HepG2 (cell line): ENCODE data around the gene GTF2A1. TPM values are rescaled to one million over a fixed set of nuclear protein-coding genes. Genes with fewer than 3 reads are reported as not detected.

Source experiments
- CREB1 ChIP-seq, 2 experiments: fragments of 450-650 bp in 1 of 2; IDR thresholded peaks; 2 replicates each; pipeline ENCODE4 v1.6.1; 2016 to 2017; ENCODE audit warnings: control low read depth in 1 of 2, mild to moderate bottlenecking in 1 of 2, missing compliant biosample characterization in 1 of 2, missing genetic modification characterization in 1 of 2
- EED ChIP-seq: sonication (generic); formaldehyde crosslinking; IDR thresholded peaks from 2 replicates; pipeline ENCODE4 v1.5.0; 2020; ENCODE audit warnings: mild to moderate bottlenecking, missing genetic modification reagents
- FOXP1 ChIP-seq, 2 experiments: fragments of 450-650 bp in 1 of 2; IDR thresholded peaks; 2 replicates each; pipeline ENCODE4 v1.6.1; 2017 to 2018; ENCODE audit warnings: antibody characterized with exemption in 1 of 2
- GPN1 ChIP-seq: sonication (generic); formaldehyde crosslinking; IDR thresholded peaks from 2 replicates; pipeline ENCODE4 v1.5.1; 2020; ENCODE audit warnings: missing genetic modification reagents, borderline replicate concordance
- KLF16 ChIP-seq, 2 experiments: sonication (generic) in 1 of 2; formaldehyde crosslinking in 1 of 2; IDR thresholded peaks; 2 replicates each; pipeline versions ENCODE4 v1.6.1 to v1.8.0; 2016 to 2023; ENCODE audit warnings: missing genetic modification reagents in 2 of 2, missing compliant biosample characterization in 1 of 2
- MLLT10 ChIP-seq: sonication (generic); formaldehyde crosslinking; IDR thresholded peaks from 2 replicates; pipeline ENCODE4 v1.4.0; 2020; ENCODE audit warnings: missing genetic modification reagents
- MYPOP ChIP-seq: sonication (generic); formaldehyde crosslinking; IDR thresholded peaks from 2 replicates; pipeline ENCODE4 v1.8.1; 2023; ENCODE audit warnings: mild to moderate bottlenecking, moderate library complexity, missing genetic modification reagents
- NCOR1 ChIP-seq: fragments of 200-600 bp; sonication (generic); IDR thresholded peaks from 2 replicates; pipeline ENCODE4 v1.7.0; 2017; ENCODE audit warnings: antibody characterized with exemption, low read length, borderline replicate concordance
- NFIC ChIP-seq: IDR thresholded peaks from 2 replicates; pipeline ENCODE4 v1.6.1; 2012; ENCODE audit warnings: mild to moderate bottlenecking, low read length, inconsistent platforms
- NR2F6 ChIP-seq, 2 experiments: IDR thresholded peaks; 2 replicates each; pipeline ENCODE4 v1.6.1; 2016; ENCODE audit warnings: antibody characterized with exemption in 1 of 2, mild to moderate bottlenecking in 1 of 2
- SIN3B ChIP-seq: fragments of 150-350 bp; IDR thresholded peaks from 2 replicates; pipeline ENCODE4 v1.6.1; 2014; ENCODE audit warnings: low read length
- SMARCE1 ChIP-seq: fragments of 450-650 bp; IDR thresholded peaks from 2 replicates; pipeline ENCODE4 v1.6.1; 2017; ENCODE audit warnings: borderline replicate concordance
- SP4 ChIP-seq: sonication (generic); formaldehyde crosslinking; IDR thresholded peaks from 2 replicates; pipeline ENCODE4 v1.8.1; 2023; ENCODE audit warnings: mild to moderate bottlenecking, missing genetic modification reagents
- SRY ChIP-seq: sonication (generic); formaldehyde crosslinking; IDR thresholded peaks from 2 replicates; pipeline ENCODE4 v1.8.0; 2022; ENCODE audit warnings: mild to moderate bottlenecking, missing genetic modification reagents
- STAT5B ChIP-seq: sonication (generic); formaldehyde crosslinking; IDR thresholded peaks from 2 replicates; pipeline ENCODE4 v1.4.0; 2020; ENCODE audit warnings: missing genetic modification reagents
- ZBTB20 ChIP-seq: sonication (generic); formaldehyde crosslinking; IDR thresholded peaks from 2 replicates; pipeline ENCODE4 v1.8.1; 2023; ENCODE audit warnings: missing genetic modification reagents, low read depth, mild to moderate bottlenecking, borderline replicate concordance
- ZC3H4 ChIP-seq: sonication (generic); formaldehyde crosslinking; IDR thresholded peaks from 2 replicates; pipeline ENCODE4 v1.4.0; 2020; ENCODE audit warnings: missing genetic modification reagents, borderline replicate concordance
- ZKSCAN5 ChIP-seq: sonication (generic); formaldehyde crosslinking; IDR thresholded peaks from 2 replicates; pipeline ENCODE4 v1.5.1; 2020; ENCODE audit warnings: mild to moderate bottlenecking, missing genetic modification reagents
- ZNF256 ChIP-seq: sonication (generic); formaldehyde crosslinking; conservative IDR thresholded peaks from 2 replicates; pipeline ENCODE4 v1.4.0; 2020; ENCODE audit warnings: missing genetic modification reagents
- ZNF335 ChIP-seq: sonication (generic); formaldehyde crosslinking; IDR thresholded peaks from 2 replicates; pipeline ENCODE4 v1.4.0; 2020; ENCODE audit warnings: missing genetic modification reagents
- ZNF547 ChIP-seq: sonication (generic); formaldehyde crosslinking; IDR thresholded peaks from 2 replicates; pipeline ENCODE4 v1.5.1; 2020; ENCODE audit warnings: mild to moderate bottlenecking, missing genetic modification reagents
- ZNF562 ChIP-seq: sonication (generic); formaldehyde crosslinking; IDR thresholded peaks from 2 replicates; pipeline ENCODE4 v1.8.0; 2022; ENCODE audit warnings: missing genetic modification reagents, borderline replicate concordance
- ZNF598 ChIP-seq: sonication (generic); formaldehyde crosslinking; IDR thresholded peaks from 2 replicates; pipeline ENCODE4 v1.5.1; 2020; ENCODE audit warnings: mild to moderate bottlenecking, missing genetic modification reagents, borderline replicate concordance
- ZNF878 ChIP-seq: sonication (generic); formaldehyde crosslinking; IDR thresholded peaks from 2 replicates; pipeline ENCODE4 v1.8.1; 2023; ENCODE audit warnings: mild to moderate bottlenecking, missing genetic modification reagents, moderate library complexity
- ZSCAN21 ChIP-seq: sonication (generic); formaldehyde crosslinking; IDR thresholded peaks from 2 replicates; pipeline ENCODE4 v1.8.0; 2022; ENCODE audit warnings: mild to moderate bottlenecking, missing genetic modification reagents, moderate library complexity, borderline replicate concordance
- polyA plus RNA-seq, 8 experiments: library from polyadenylated mRNA; depleted of rRNA in 3 of 8; stranded (reverse) in 7 of 8; unstranded in 1 of 8; fragments of >200 nt; fragmentation: Illumina TruSeq in 4 of 8; extraction: Trizol in 4 of 8; gene quantifications; 2 replicates each; pipeline versions ENCODE4 v1.2.1 to v1.2.3, GENCODE V29; 2011 to 2016; ENCODE audit warnings: low read depth in 4 of 8, missing spikeins in 1 of 8, mixed read lengths in 1 of 8; ENCODE audit not compliant: insufficient read depth in 1 of 8
- total RNA-seq, 5 experiments: library from RNA; depleted of rRNA; stranded (reverse); fragments of >200 nt; fragmentation: Illumina TruSeq; extraction: Trizol; gene quantifications; 2 replicates each; pipeline ENCODE4 v1.2.3, GENCODE V29; 2016; ENCODE audit warnings: low read depth in 1 of 5
- TF ChIP-seq, protein P1 (sequence below): sonication (generic); formaldehyde crosslinking; IDR thresholded peaks from 2 replicates; pipeline ENCODE4 v1.9.0; 2021; ENCODE audit warnings: missing genetic modification reagents, borderline replicate concordance
- TF ChIP-seq, protein P2 (sequence below): IDR thresholded peaks from 2 replicates; pipeline ENCODE4 v1.6.1; 2018; ENCODE audit warnings: missing genetic modification reagents, mild to moderate bottlenecking, missing compliant biosample characterization

Gene GTF2A1
- total and polyA plus RNA-seq, 2 of the 13 experiments (the other 11 are each of a cell fraction or from before 2014, with no cell fraction given), result 14.9 to 17.5 TPM

DNA sequence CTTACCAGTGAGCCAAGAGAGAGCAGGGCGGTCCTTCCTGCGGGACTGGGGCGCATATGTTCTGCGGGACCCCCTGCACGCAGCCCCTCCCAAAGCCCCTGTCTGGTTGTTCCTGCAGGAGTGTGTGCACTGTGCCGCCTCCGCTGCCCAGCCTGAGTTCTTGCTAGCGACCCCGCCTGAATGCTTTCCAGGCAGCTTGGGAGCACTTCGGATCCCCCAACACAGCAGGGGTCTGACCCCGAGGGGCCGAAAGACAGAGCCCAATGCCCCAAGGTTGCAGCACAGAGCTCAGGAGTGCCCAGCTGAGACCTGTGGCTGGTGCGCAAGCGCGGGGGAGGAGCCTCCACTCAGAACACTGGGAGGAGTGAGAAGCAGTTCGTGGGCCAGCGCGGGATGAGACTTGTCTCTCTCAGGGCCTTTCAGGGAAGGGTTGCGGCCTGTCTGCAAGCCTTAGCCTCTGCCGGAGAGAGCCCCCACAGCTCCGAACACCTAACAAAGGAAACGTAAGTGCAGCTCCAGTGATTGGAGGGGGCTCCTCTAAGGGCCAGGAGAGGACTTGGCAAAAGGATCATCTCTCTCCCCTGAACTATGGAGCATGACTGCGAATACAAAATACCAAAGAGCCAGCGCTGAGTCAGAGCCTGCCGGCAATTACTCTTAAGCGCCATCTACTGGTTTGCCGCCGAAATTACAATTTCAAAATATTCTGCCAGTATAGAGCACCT lies 50.5 kb downstream of the GTF2A1 start (continued):
- no peak for TF ChIP-seq ZNF562 (CRISPR knock-in tag)
- TF ChIP-seq EED (CRISPR knock-in tag), result no peak
- peak; percentile 47; the same call in 1 of the 2 replicates for TF ChIP-seq SP4 (CRISPR knock-in tag)
- TF ChIP-seq ZKSCAN5 (CRISPR knock-in tag), result no peak
- no peak for TF ChIP-seq CREB1 (IDR thresholded peaks at IDR 0.05)
- TF ChIP-seq CREB1 (CRISPR knock-in tag; IDR thresholded peaks at IDR 0.05), result no peak
- TF ChIP-seq, protein P1, sequence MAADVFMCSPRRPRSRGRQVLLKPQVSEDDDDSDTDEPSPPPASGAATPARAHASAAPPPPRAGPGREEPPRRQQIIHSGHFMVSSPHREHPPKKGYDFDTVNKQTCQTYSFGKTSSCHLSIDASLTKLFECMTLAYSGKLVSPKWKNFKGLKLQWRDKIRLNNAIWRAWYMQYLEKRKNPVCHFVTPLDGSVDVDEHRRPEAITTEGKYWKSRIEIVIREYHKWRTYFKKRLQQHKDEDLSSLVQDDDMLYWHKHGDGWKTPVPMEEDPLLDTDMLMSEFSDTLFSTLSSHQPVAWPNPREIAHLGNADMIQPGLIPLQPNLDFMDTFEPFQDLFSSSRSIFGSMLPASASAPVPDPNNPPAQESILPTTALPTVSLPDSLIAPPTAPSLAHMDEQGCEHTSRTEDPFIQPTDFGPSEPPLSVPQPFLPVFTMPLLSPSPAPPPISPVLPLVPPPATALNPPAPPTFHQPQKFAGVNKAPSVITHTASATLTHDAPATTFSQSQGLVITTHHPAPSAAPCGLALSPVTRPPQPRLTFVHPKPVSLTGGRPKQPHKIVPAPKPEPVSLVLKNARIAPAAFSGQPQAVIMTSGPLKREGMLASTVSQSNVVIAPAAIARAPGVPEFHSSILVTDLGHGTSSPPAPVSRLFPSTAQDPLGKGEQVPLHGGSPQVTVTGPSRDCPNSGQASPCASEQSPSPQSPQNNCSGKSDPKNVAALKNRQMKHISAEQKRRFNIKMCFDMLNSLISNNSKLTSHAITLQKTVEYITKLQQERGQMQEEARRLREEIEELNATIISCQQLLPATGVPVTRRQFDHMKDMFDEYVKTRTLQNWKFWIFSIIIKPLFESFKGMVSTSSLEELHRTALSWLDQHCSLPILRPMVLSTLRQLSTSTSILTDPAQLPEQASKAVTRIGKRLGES (CRISPR knock-in tag), result no peak
- TF ChIP-seq, protein P2, sequence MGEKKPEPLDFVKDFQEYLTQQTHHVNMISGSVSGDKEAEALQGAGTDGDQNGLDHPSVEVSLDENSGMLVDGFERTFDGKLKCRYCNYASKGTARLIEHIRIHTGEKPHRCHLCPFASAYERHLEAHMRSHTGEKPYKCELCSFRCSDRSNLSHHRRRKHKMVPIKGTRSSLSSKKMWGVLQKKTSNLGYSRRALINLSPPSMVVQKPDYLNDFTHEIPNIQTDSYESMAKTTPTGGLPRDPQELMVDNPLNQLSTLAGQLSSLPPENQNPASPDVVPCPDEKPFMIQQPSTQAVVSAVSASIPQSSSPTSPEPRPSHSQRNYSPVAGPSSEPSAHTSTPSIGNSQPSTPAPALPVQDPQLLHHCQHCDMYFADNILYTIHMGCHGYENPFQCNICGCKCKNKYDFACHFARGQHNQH (CRISPR knock-in tag), result peak; percentile 64
- TF ChIP-seq ZSCAN21 (CRISPR knock-in tag), result peak; percentile 78
- TF ChIP-seq SMARCE1, result no peak
- TF ChIP-seq SIN3B, result no peak
- TF ChIP-seq NCOR1, result 0 out of 2 replicates have a peak, but pooled peaks have one; percentile 42
- TF ChIP-seq ZNF256 (CRISPR knock-in tag), result no peak
- no peak for TF ChIP-seq ZBTB20 (CRISPR knock-in tag)
- TF ChIP-seq SRY, result no peak; the same call in 1 of the 2 replicates
- no peak for TF ChIP-seq ZC3H4 (CRISPR knock-in tag)
- no peak for TF ChIP-seq ZNF878
- TF ChIP-seq ZNF547 (CRISPR knock-in tag), result 0 out of 2 replicates have a peak, but pooled peaks have one; percentile 11
- TF ChIP-seq FOXP1 (IDR thresholded peaks at IDR 0.05), result no peak
- no peak for TF ChIP-seq FOXP1 (CRISPR knock-in tag; IDR thresholded peaks at IDR 0.05)
- no peak for TF ChIP-seq MYPOP (CRISPR knock-in tag)
- no peak for TF ChIP-seq NFIC
- no peak for TF ChIP-seq NR2F6 (IDR thresholded peaks at IDR 0.05)
- TF ChIP-seq NR2F6 (CRISPR knock-in tag; IDR thresholded peaks at IDR 0.05), result no peak
- no peak for TF ChIP-seq KLF16 (CRISPR knock-in tag; IDR thresholded peaks at IDR 0.05)
- TF ChIP-seq ZNF598 (CRISPR knock-in tag), result 0 out of 2 replicates have a peak, but pooled peaks have one; percentile 16
- TF ChIP-seq GPN1 (CRISPR knock-in tag), result no peak
- TF ChIP-seq STAT5B, result no peak
- no peak for TF ChIP-seq MLLT10
- 0 out of 2 replicates have a peak, but pooled peaks have one; percentile 53 for TF ChIP-seq ZNF335 (CRISPR knock-in tag)
